GM21423 (cell line): ENCODE results near the gene ESRRB.

Experiments
- ATAC-seq: cut with Tn5 transposase; IDR thresholded peaks from one replicate; pipeline ENCODE4 v1.9.1; 2021; ENCODE audit warnings: mild to moderate bottlenecking, moderate library complexity; ENCODE audit not compliant: unreplicated experiment

The ESRRB gene

GRCh38 chr14:76375947-76376404, at the start of gene ESRRB:
Gene ESRRB, plus strand, starts transcription at chr14:76376137. Its CDS starts 265 bp downstream, at chr14:76376402.
- no peak for ATAC-seq

- no peak for ATAC-seq
Measured at GRCh38 chr14:76326918-76327689, 48.8 kb upstream of the ESRRB start.

- ATAC-seq: no peak
Measured at GRCh38 chr14:76328457-76329137, 47.3 kb upstream of the ESRRB start.

- ATAC-seq: no peak
Measured at GRCh38 chr14:76329154-76329928, 46.6 kb upstream of the ESRRB start.

GRCh38 chr14:76329951-76330350, 46.0 kb upstream of the ESRRB start:
- no peak for ATAC-seq

GRCh38 chr14:76330411-76331327, 45.3 kb upstream of the ESRRB start:
- no peak for ATAC-seq

- ATAC-seq: no peak
Measured at GRCh38 chr14:76331328-76332011, 44.5 kb upstream of the ESRRB start.

GRCh38 chr14:76333664-76334063, 42.3 kb upstream of the ESRRB start:
- ATAC-seq: no peak

- no peak for ATAC-seq
Measured at GRCh38 chr14:76334316-76334715, 41.6 kb upstream of the ESRRB start.

GRCh38 chr14:76336876-76337275, 39.1 kb upstream of the ESRRB start:
- ATAC-seq: no peak

GRCh38 chr14:76337635-76338545, 38.0 kb upstream of the ESRRB start:
- ATAC-seq: no peak

- ATAC-seq: no peak
Measured at GRCh38 chr14:76339728-76340615, 36.0 kb upstream of the ESRRB start.

- no peak for ATAC-seq
Measured at GRCh38 chr14:76343386-76343785, 32.6 kb upstream of the ESRRB start.

GRCh38 chr14:76346391-76347160, 29.4 kb upstream of the ESRRB start:
- ATAC-seq: no peak

- no peak for ATAC-seq
Measured at GRCh38 chr14:76348898-76349297, 27.0 kb upstream of the ESRRB start.

GRCh38 chr14:76349993-76350392, 25.9 kb upstream of the ESRRB start:
- ATAC-seq: no peak

GRCh38 chr14:76350671-76351070, 25.3 kb upstream of the ESRRB start:
- no peak for ATAC-seq
